GM18861 (cell line): ENCODE results near the gene MORC2.

Source experiments
- ATAC-seq: cut with Tn5 transposase; IDR thresholded peaks from one replicate; pipeline ENCODE4 v1.9.1; 2021; ENCODE audit not compliant: unreplicated experiment

Gene MORC2

GRCh38 chr22:30875481-30876215, 92.9 kb downstream of the MORC2 start:
- ATAC-seq, result no peak
